HepG2 (cell line): Measurements from ENCODE around the gene UQCC2.

Experiments used
- EZH2 ChIP-seq: conservative IDR thresholded peaks from 2 replicates; pipeline ENCODE4 v1.6.1; 2012; ENCODE audit warnings: mild to moderate bottlenecking, low read depth, low read length, moderate library complexity
- GATAD2A ChIP-seq: IDR thresholded peaks from 2 replicates; pipeline ENCODE4 v1.6.1; 2016
- NCOA1 ChIP-seq: sonication (generic); formaldehyde crosslinking; IDR thresholded peaks from 2 replicates; pipeline ENCODE4 v1.9.0; 2021; ENCODE audit warnings: missing genetic modification reagents
- POLR2A ChIP-seq, 2 experiments: IDR thresholded peaks; 2 replicates each; pipeline ENCODE4 v1.6.1; 2011; ENCODE audit warnings: low read depth in 2 of 2, low read length in 2 of 2, mild to moderate bottlenecking in 1 of 2, moderate library complexity in 1 of 2; ENCODE audit not compliant: insufficient read depth in 1 of 2
- SMAD1 ChIP-seq: sonication (generic); formaldehyde crosslinking; IDR thresholded peaks from 2 replicates; pipeline ENCODE4 v1.4.0; 2020; ENCODE audit warnings: missing genetic modification reagents, low read depth, mild to moderate bottlenecking, borderline replicate concordance
- ZFY ChIP-seq: sonication (generic); formaldehyde crosslinking; IDR thresholded peaks from 2 replicates; pipeline ENCODE4 v1.4.0; 2020; ENCODE audit warnings: missing genetic modification reagents
- ZNF296 ChIP-seq: sonication (generic); formaldehyde crosslinking; conservative IDR thresholded peaks from 2 replicates; pipeline ENCODE4 v1.5.0; 2020; ENCODE audit warnings: mild to moderate bottlenecking, missing genetic modification reagents
- TF ChIP-seq, protein P1 (sequence below): sonication (generic); formaldehyde crosslinking; IDR thresholded peaks from 2 replicates; pipeline ENCODE4 v1.4.0; 2020; ENCODE audit warnings: missing genetic modification reagents

DNA sequence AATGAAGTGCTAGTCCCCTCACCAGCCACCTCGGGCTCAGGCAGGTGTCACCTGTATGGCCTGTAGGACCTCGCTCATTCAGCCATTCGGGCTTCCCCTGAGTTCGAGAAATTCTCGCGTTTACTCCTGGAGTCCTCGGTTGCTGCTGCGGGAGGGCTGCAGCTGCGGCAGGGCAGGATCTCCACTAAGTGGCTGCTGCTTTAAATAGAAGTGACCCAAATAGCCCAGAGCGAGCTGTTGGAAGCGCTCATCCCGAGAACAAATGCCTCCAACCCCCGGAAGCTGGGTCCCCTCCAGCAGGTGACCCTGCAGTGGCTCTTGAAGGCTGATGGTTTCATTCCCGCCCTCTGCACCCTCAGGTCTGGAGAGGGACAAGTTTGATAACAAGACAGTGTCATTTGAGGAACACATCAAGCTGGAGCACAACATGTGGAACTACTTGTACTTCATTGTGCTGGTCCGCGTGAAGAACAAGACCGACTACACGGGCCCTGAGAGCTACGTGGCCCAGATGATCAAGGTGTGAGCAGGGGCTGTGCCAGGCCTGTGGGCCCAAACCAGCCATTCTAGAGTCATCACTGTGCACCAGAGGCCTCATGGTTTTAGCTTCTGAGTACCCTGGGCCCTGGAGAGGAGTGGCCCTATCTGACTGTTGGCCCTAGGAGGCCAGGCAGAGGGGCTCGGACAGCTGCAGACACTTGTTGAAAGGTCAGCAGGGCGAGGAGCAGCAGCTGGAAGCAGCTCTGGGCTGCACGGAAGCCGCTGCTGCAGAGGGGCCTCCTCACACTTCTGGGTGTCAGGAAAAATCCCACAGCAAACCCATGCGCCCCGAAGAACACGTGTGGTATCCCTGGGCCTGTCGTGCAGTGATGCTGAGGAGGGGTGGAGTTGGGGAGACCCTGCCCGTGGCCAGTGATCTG is 18.1 kb downstream of the UQCC2 start:
- TF ChIP-seq POLR2A (IDR thresholded peaks at IDR 0.05; ENCODE audit: insufficient read depth in 1 of 2, low read depth in 2 of 2, low read length in 2 of 2): no peak
- TF ChIP-seq, protein P1, sequence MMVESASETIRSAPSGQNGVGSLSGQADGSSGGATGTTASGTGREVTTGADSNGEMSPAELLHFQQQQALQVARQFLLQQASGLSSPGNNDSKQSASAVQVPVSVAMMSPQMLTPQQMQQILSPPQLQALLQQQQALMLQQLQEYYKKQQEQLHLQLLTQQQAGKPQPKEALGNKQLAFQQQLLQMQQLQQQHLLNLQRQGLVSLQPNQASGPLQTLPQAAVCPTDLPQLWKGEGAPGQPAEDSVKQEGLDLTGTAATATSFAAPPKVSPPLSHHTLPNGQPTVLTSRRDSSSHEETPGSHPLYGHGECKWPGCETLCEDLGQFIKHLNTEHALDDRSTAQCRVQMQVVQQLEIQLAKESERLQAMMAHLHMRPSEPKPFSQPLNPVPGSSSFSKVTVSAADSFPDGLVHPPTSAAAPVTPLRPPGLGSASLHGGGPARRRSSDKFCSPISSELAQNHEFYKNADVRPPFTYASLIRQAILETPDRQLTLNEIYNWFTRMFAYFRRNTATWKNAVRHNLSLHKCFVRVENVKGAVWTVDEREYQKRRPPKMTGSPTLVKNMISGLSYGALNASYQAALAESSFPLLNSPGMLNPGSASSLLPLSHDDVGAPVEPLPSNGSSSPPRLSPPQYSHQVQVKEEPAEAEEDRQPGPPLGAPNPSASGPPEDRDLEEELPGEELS: no peak
- TF ChIP-seq ZFY (CRISPR knock-in tag): no peak
- TF ChIP-seq GATAD2A (CRISPR knock-in tag): no peak
- TF ChIP-seq NCOA1 (CRISPR knock-in tag): no peak
- TF ChIP-seq SMAD1 (CRISPR knock-in tag): no peak
- no peak for TF ChIP-seq ZNF296 (CRISPR knock-in tag)
- no peak for TF ChIP-seq EZH2
